Type B pancreatic cell (in vitro differentiated cells): ENCODE data around the gene BRAF. TPM values are rescaled to one million over a fixed set of nuclear protein-coding genes. Genes with fewer than 3 reads are reported as not detected.
"Not testable (repeated sequence)": the region's sequence is repeated elsewhere in the genome, so short reads cannot be mapped to it uniquely, and the experiment has no call there.

Experiments
- DNase-seq: peaks from one replicate; pipeline ENCODE4 v3.0.0; 2021; ENCODE audit warnings: mixed read lengths; ENCODE audit not compliant: unreplicated experiment; ENCODE audit errors: extremely low spot score
- H3K27ac Mint-ChIP-seq: 2 replicates; pipeline ENCODE4 v1.8.0; 2021; ENCODE audit warnings: mild to moderate bottlenecking, mixed read lengths
- H3K27me3 Mint-ChIP-seq: 2 replicates; pipeline ENCODE4 v1.8.0; 2021; ENCODE audit warnings: mixed read lengths
- H3K36me3 Mint-ChIP-seq: 2 replicates; pipeline ENCODE4 v1.8.0; 2021; ENCODE audit warnings: mixed read lengths
- H3K4me1 Mint-ChIP-seq: one replicate; pipeline ENCODE4 v1.8.0; 2021; ENCODE audit warnings: mixed read lengths; ENCODE audit not compliant: unreplicated experiment
- H3K4me3 Mint-ChIP-seq: 2 replicates; pipeline ENCODE4 v1.8.0; 2021; ENCODE audit warnings: mild to moderate bottlenecking, mixed read lengths
- H3K9me3 Mint-ChIP-seq: 2 replicates; pipeline ENCODE4 v1.8.0; 2021; ENCODE audit warnings: mixed read lengths
- CTCF ChIP-seq: fragments of 200-600 bp; sonication (generic); conservative IDR thresholded peaks from 2 replicates; pipeline ENCODE4 v1.5.0; 2021; ENCODE audit warnings: antibody characterized with exemption, mild to moderate bottlenecking
- total RNA-seq: library from RNA; stranded (reverse); gene quantifications from 2 replicates; pipeline ENCODE4 v1.2.1, GENCODE V29; 2021; ENCODE audit warnings: low replicate concordance

The BRAF gene
- total RNA-seq, 1 donor from 2014 or later = 34.4 TPM

- H3K4me1 Mint-ChIP-seq = no peaks in the 10 kb centered on the region
- no peak overlapping the region for H3K4me3 Mint-ChIP-seq
- no peaks in the 10 kb centered on the region for H3K9me3 Mint-ChIP-seq
- no peak for DNase-seq
- TF ChIP-seq CTCF = no peak
- H3K36me3 Mint-ChIP-seq = peaks cover 10% of the 10 kb centered on the region
- no peak overlapping the region for H3K27ac Mint-ChIP-seq
- H3K27me3 Mint-ChIP-seq = no peaks in the 10 kb centered on the region
These were observed 150.4 kb downstream of the BRAF start for GRCh38 chr7:140774371-140774770.

- Mint-ChIP-seq H3K27me3 (no peaks in the 10 kb centered on the region), H3K4me1 (no peaks in the 10 kb centered on the region), H3K9me3 (no peaks in the 10 kb centered on the region), H3K36me3 (peaks cover 5% of the 10 kb centered on the region), H3K4me3 (no peak overlapping the region), H3K27ac (no peak overlapping the region)
- no peak for TF ChIP-seq CTCF
- no peak for DNase-seq
These were observed 151.6 kb downstream of the BRAF start for GRCh38 chr7:140773104-140773503.

GRCh38 chr7:140771826-140772225, 152.9 kb downstream of the BRAF start:
- peaks cover 15% of the 10 kb centered on the region for H3K36me3 Mint-ChIP-seq
- H3K4me1 Mint-ChIP-seq = no peaks in the 10 kb centered on the region
- no peaks in the 10 kb centered on the region for H3K9me3 Mint-ChIP-seq
- H3K4me3 Mint-ChIP-seq = no peak overlapping the region
- H3K27me3 Mint-ChIP-seq = no peaks in the 10 kb centered on the region
- no peak for TF ChIP-seq CTCF
- DNase-seq = no peak
- H3K27ac Mint-ChIP-seq = no peak overlapping the region

- Mint-ChIP-seq H3K4me3 (no peak overlapping the region), H3K27me3 (no peaks in the 10 kb centered on the region), H3K27ac (no peak overlapping the region), H3K36me3 (peaks cover 15% of the 10 kb centered on the region), H3K4me1 (no peaks in the 10 kb centered on the region), H3K9me3 (no peaks in the 10 kb centered on the region)
- no peak for TF ChIP-seq CTCF
- DNase-seq = no peak
These were observed 154.9 kb downstream of the BRAF start for GRCh38 chr7:140769852-140770251.

- Mint-ChIP-seq H3K4me1 (no peaks in the 10 kb centered on the region), H3K27ac (no peak overlapping the region), H3K4me3 (no peak overlapping the region), H3K9me3 (no peaks in the 10 kb centered on the region), H3K36me3 (peaks cover 15% of the 10 kb centered on the region), H3K27me3 (no peaks in the 10 kb centered on the region)
- no peak for TF ChIP-seq CTCF
- no peak for DNase-seq
These were observed 157.3 kb downstream of the BRAF start for GRCh38 chr7:140767418-140767817.

GRCh38 chr7:140765441-140765840, 159.3 kb downstream of the BRAF start:
- not testable (repeated sequence) for H3K9me3 Mint-ChIP-seq, H3K27ac Mint-ChIP-seq, DNase-seq, H3K4me3 Mint-ChIP-seq, H3K4me1 Mint-ChIP-seq, H3K27me3 Mint-ChIP-seq
- H3K36me3 Mint-ChIP-seq = peaks cover 20% of the 10 kb centered on the region

GRCh38 chr7:140763166-140763565, 161.6 kb downstream of the BRAF start:
- H3K4me1 Mint-ChIP-seq, H3K9me3 Mint-ChIP-seq, H3K4me3 Mint-ChIP-seq, H3K27ac Mint-ChIP-seq, H3K27me3 Mint-ChIP-seq, DNase-seq: not testable (repeated sequence)
- peaks cover 35% of the 10 kb centered on the region for H3K36me3 Mint-ChIP-seq

- H3K27ac Mint-ChIP-seq, H3K4me3 Mint-ChIP-seq, DNase-seq, H3K4me1 Mint-ChIP-seq, H3K27me3 Mint-ChIP-seq, H3K9me3 Mint-ChIP-seq: not testable (repeated sequence)
- H3K36me3 Mint-ChIP-seq = peaks cover 25% of the 10 kb centered on the region
These were observed 163.4 kb downstream of the BRAF start for GRCh38 chr7:140761375-140761774.
